T-helper 17 cell (primary cell): Measurements from ENCODE around the gene KPNA4. TPM values are rescaled to one million over a fixed set of nuclear protein-coding genes. Genes with fewer than 3 reads are reported as not detected.
"Not testable (repeated sequence)": the region's sequence is repeated elsewhere in the genome, so short reads cannot be mapped to it uniquely, and the experiment has no call there.

Experiments used
- ATAC-seq: fragments of 150-1000 bp; cut with Tn5 transposase; 2 replicates; pipeline ENCODE4 v1.10.0; 2021; ENCODE audit warnings: mild to moderate bottlenecking, moderate library complexity
- DNase-seq, 3 donors: peaks; one replicate each; pipeline versions ENCODE4 v3.0.0 to v3.0.0-alpha.2; 2020 to 2021
- H3K9me3 ChIP-seq: one replicate; pipeline ENCODE4 v1.7.0; 2013; ENCODE audit warnings: low read length, mild to moderate bottlenecking; ENCODE audit not compliant: control insufficient read depth, poor library complexity, severe bottlenecking
- H3K27ac Mint-ChIP-seq: one replicate; pipeline ENCODE4 v1.8.0; 2022; ENCODE audit warnings: mild to moderate bottlenecking, moderate library complexity, mixed read lengths
- H3K27me3 Mint-ChIP-seq: one replicate; pipeline ENCODE4 v1.8.0; 2022; ENCODE audit warnings: mixed read lengths
- H3K36me3 Mint-ChIP-seq: one replicate; pipeline ENCODE4 v1.8.0; 2022; ENCODE audit warnings: low read depth, mixed read lengths
- H3K4me1 Mint-ChIP-seq: one replicate; pipeline ENCODE4 v1.8.0; 2022; ENCODE audit warnings: mild to moderate bottlenecking, mixed read lengths
- H3K4me3 Mint-ChIP-seq: one replicate; pipeline ENCODE4 v1.8.0; 2022; ENCODE audit warnings: mild to moderate bottlenecking, moderate library complexity, mixed read lengths
- total RNA-seq, 4 donors: library from RNA in 2 of 4; stranded (reverse) in 2 of 4; gene quantifications; one replicate each; pipeline ENCODE4 v1.2.3 and lab custom pipeline; 2022 to 2026

Gene KPNA4
- total RNA-seq, 2 donors from 2014 or later, result 48.9 to 61.9 TPM

- DNase-seq (no peak), ATAC-seq (no peak)
- Mint-ChIP-seq H3K27me3 (peaks cover 14% of the 10 kb centered on the region), H3K4me1 (no peaks in the 10 kb centered on the region), H3K4me3 (no peak overlapping the region), H3K27ac (no peak overlapping the region), H3K36me3 (no peaks in the 10 kb centered on the region)
- no peaks in the 10 kb centered on the region for H3K9me3 ChIP-seq
Observed at GRCh38 chr3:160586679-160587078, 21.3 kb upstream of the KPNA4 start.

GRCh38 chr3:160583451-160583850, 18.1 kb upstream of the KPNA4 start:
- DNase-seq, result no peak
- peaks cover 24% of the 10 kb centered on the region for H3K27me3 Mint-ChIP-seq
- no peak overlapping the region for H3K27ac Mint-ChIP-seq
- no peaks in the 10 kb centered on the region for H3K4me1 Mint-ChIP-seq
- H3K9me3 ChIP-seq, result no peaks in the 10 kb centered on the region
- peaks cover 2% of the 10 kb centered on the region for H3K36me3 Mint-ChIP-seq
- no peak overlapping the region for H3K4me3 Mint-ChIP-seq
- ATAC-seq, result no peak

- DNase-seq, result no peak
- ATAC-seq, result no peak
- Mint-ChIP-seq H3K27ac (no peak overlapping the region), H3K4me3 (no peak overlapping the region), H3K4me1 (no peaks in the 10 kb centered on the region), H3K27me3 (peaks cover 30% of the 10 kb centered on the region), H3K36me3 (peaks cover 2% of the 10 kb centered on the region)
- no peaks in the 10 kb centered on the region for H3K9me3 ChIP-seq
Observed at GRCh38 chr3:160580938-160581337, 15.6 kb upstream of the KPNA4 start.

GRCh38 chr3:160577556-160578195, 12.3 kb upstream of the KPNA4 start:
- Mint-ChIP-seq H3K27me3 (peaks cover 41% of the 10 kb centered on the region), H3K4me3 (no peak overlapping the region), H3K4me1 (no peaks in the 10 kb centered on the region), H3K36me3 (peaks cover 2% of the 10 kb centered on the region), H3K27ac (no peak overlapping the region)
- DNase-seq, result no peak
- ATAC-seq, result no peak
- H3K9me3 ChIP-seq, result no peaks in the 10 kb centered on the region

GRCh38 chr3:160577093-160577492, 11.7 kb upstream of the KPNA4 start:
- peaks cover 41% of the 10 kb centered on the region for H3K27me3 Mint-ChIP-seq
- H3K4me3 Mint-ChIP-seq, result no peak overlapping the region
- no peaks in the 10 kb centered on the region for H3K4me1 Mint-ChIP-seq
- ATAC-seq (no peak), DNase-seq (no peak)
- H3K27ac Mint-ChIP-seq, result no peak overlapping the region
- H3K9me3 ChIP-seq, result no peaks in the 10 kb centered on the region
- H3K36me3 Mint-ChIP-seq, result peaks cover 2% of the 10 kb centered on the region

- H3K4me1 Mint-ChIP-seq, result no peaks in the 10 kb centered on the region
- H3K36me3 Mint-ChIP-seq, result peaks cover 2% of the 10 kb centered on the region
- no peak for ATAC-seq
- no peak for DNase-seq
- H3K27ac Mint-ChIP-seq, result no peak overlapping the region
- H3K9me3 ChIP-seq, result no peaks in the 10 kb centered on the region
- peaks cover 41% of the 10 kb centered on the region for H3K27me3 Mint-ChIP-seq
- no peak overlapping the region for H3K4me3 Mint-ChIP-seq
Observed at GRCh38 chr3:160576621-160577020, 11.2 kb upstream of the KPNA4 start.

- no peak overlapping the region for H3K4me3 Mint-ChIP-seq
- H3K27me3 Mint-ChIP-seq, result peaks cover 37% of the 10 kb centered on the region
- H3K36me3 Mint-ChIP-seq, result peaks cover 2% of the 10 kb centered on the region
- no peak for ATAC-seq
- no peaks in the 10 kb centered on the region for H3K9me3 ChIP-seq
- H3K4me1 Mint-ChIP-seq, result no peaks in the 10 kb centered on the region
- no peak overlapping the region for H3K27ac Mint-ChIP-seq
- DNase-seq, result no peak
Observed at GRCh38 chr3:160575589-160575988, 10.2 kb upstream of the KPNA4 start.

- Mint-ChIP-seq H3K27ac (no peak overlapping the region), H3K4me3 (no peak overlapping the region), H3K27me3 (peaks cover 33% of the 10 kb centered on the region), H3K36me3 (no peaks in the 10 kb centered on the region), H3K4me1 (no peaks in the 10 kb centered on the region)
- ATAC-seq (no peak), DNase-seq (no peak)
- H3K9me3 ChIP-seq, result no peaks in the 10 kb centered on the region
Observed at GRCh38 chr3:160574636-160575035, 9.3 kb upstream of the KPNA4 start.

GRCh38 chr3:160573955-160574525, 8.7 kb upstream of the KPNA4 start:
- H3K27ac Mint-ChIP-seq, ATAC-seq, H3K36me3 Mint-ChIP-seq, H3K9me3 ChIP-seq, H3K4me3 Mint-ChIP-seq, H3K4me1 Mint-ChIP-seq, DNase-seq: not testable (repeated sequence)
- H3K27me3 Mint-ChIP-seq, result peaks cover 33% of the 10 kb centered on the region

- no peaks in the 10 kb centered on the region for H3K9me3 ChIP-seq
- no peak for ATAC-seq
- H3K4me3 Mint-ChIP-seq, result no peak overlapping the region
Observed at GRCh38 chr3:160569894-160570652, 4.7 kb upstream of the KPNA4 start.

GRCh38 chr3:160568989-160569388, 3.6 kb upstream of the KPNA4 start:
- H3K27ac Mint-ChIP-seq, result no peak overlapping the region
- no peaks in the 10 kb centered on the region for H3K27me3 Mint-ChIP-seq

More at GRCh38 chr3:160569894-160570652, 4.7 kb upstream of the KPNA4 start:
- DNase-seq, result no peak
- Mint-ChIP-seq H3K27me3 (peaks cover 4% of the 10 kb centered on the region), H3K27ac (no peak overlapping the region), H3K4me1 (peaks cover 14% of the 10 kb centered on the region), H3K36me3 (no peaks in the 10 kb centered on the region)

GRCh38 chr3:160567774-160568173, 2.4 kb upstream of the KPNA4 start:
- no peak overlapping the region for H3K4me3 Mint-ChIP-seq
- no peaks in the 10 kb centered on the region for H3K36me3 Mint-ChIP-seq
- no peaks in the 10 kb centered on the region for H3K27me3 Mint-ChIP-seq
- no peaks in the 10 kb centered on the region for H3K9me3 ChIP-seq
- DNase-seq, result no peak
- no peak overlapping the region for H3K27ac Mint-ChIP-seq
- peaks cover 29% of the 10 kb centered on the region for H3K4me1 Mint-ChIP-seq
- ATAC-seq, result no peak

More at GRCh38 chr3:160568989-160569388, 3.6 kb upstream of the KPNA4 start:
- H3K4me3 Mint-ChIP-seq, result no peak overlapping the region
- no peaks in the 10 kb centered on the region for H3K36me3 Mint-ChIP-seq
- no peaks in the 10 kb centered on the region for H3K9me3 ChIP-seq
- no peak for DNase-seq
- H3K4me1 Mint-ChIP-seq, result peaks cover 18% of the 10 kb centered on the region
- no peak for ATAC-seq

- H3K4me1 Mint-ChIP-seq, result peaks cover 38% of the 10 kb centered on the region
- no peak for ATAC-seq
- no peaks in the 10 kb centered on the region for H3K36me3 Mint-ChIP-seq
Observed at GRCh38 chr3:160566499-160566898, 1.1 kb upstream of the KPNA4 start.

More at GRCh38 chr3:160566499-160566898, 1.1 kb upstream of the KPNA4 start:
- Mint-ChIP-seq H3K4me3 (peak overlapping the region; percentile 97), H3K27ac (peak overlapping the region; percentile 94), H3K27me3 (no peaks in the 10 kb centered on the region)
- DNase-seq, result no peak
- H3K9me3 ChIP-seq, result no peaks in the 10 kb centered on the region
